HG03469 (cell line): ENCODE results near the gene NUPR1.
"Not testable (repeated sequence)": the region's sequence is repeated elsewhere in the genome, so short reads cannot be mapped to it uniquely, and the experiment has no call there.

Experiments
- ATAC-seq: cut with Tn5 transposase; IDR thresholded peaks from one replicate; pipeline ENCODE4 v1.9.1; 2021; ENCODE audit warnings: mild to moderate bottlenecking, moderate library complexity, moderate number of reproducible peaks; ENCODE audit not compliant: unreplicated experiment

Gene NUPR1, protein sequence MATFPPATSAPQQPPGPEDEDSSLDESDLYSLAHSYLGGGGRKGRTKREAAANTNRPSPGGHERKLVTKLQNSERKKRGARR

DNA sequence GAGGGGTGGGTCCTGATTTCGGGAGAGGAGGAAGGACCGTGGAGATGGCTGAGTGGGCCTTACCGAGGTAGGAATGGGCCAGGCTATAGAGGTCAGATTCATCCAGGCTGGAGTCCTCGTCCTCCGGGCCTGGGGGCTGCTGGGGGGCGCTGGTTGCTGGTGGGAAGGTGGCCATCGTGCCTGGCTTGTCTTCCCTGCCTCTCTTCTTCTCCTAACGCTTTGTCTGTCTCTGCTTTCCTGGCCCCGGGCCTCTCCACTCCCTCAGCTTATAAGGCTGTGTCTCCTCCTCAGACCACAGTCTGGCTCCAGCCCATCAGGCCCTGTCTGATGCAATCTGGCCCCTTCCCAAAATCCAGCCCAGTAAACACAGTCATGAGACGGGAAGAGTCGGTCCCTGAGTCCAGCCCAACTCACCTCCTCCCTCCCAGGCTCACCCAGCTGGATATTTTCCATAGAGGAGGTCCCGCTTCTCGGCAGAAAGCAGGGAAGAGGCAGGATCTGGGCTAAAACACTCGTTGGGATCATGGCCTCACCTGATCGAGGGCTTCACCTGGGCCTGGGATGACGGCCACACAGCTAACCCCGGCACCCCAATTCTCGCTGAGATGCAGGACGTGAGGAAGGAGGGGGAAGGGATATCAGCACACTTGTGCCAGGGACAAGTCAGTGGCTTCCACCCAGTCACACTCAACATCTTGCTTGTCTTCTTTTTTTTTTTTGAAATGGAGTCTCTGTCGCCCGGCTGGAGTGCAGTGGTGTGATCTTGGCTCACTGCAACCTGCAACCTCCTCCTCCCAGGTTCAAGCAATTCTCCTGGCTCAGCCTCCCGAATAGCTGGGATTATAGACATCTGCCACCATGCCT lies at the start of gene NUPR1:
NUPR1 (minus strand) TSS at position 242 of the 864 bp plus-strand sequence; CDS start at position 175, 67 bp downstream.
- no peak for ATAC-seq

DNA sequence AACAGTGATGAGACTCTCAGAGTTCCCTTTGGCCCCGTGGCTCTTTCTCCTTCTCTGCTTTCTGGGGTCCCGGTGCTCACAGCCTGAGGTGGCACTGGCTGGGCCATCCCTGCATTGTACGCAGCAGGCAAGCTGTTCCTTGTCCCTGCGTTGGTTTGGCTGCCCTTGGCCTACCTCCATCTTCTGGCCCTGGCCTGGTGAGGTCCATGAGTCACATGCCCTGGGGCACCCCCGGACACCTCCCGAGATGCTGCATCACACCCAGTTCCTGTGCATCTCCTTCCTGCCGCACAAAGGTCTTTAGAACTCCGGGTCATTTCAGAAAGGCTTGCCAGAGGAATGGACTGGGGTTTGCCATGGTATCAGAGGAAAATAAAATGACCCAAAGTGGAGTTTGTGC lies 48.6 kb upstream of the NUPR1 start:
- ATAC-seq = no peak

DNA sequence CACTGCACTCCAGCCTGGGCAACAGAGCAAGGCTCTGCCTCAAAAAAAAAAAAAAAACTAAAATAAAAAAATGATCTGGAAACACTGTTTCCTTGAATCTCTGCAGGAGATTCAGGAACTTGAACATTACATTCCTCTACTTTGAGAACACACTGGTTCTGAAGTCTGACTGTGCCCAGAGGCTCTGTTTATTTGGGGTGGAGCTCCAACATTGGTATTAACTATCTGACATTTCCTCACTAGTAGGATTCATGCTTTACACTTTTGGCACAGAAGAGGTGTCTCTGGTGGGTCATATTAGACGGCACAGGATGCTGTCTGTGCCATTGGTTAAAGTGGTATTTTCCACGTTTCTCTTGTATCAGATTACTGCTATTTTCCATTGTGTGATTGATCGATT lies 47.7 kb upstream of the NUPR1 start:
- no peak for ATAC-seq

DNA sequence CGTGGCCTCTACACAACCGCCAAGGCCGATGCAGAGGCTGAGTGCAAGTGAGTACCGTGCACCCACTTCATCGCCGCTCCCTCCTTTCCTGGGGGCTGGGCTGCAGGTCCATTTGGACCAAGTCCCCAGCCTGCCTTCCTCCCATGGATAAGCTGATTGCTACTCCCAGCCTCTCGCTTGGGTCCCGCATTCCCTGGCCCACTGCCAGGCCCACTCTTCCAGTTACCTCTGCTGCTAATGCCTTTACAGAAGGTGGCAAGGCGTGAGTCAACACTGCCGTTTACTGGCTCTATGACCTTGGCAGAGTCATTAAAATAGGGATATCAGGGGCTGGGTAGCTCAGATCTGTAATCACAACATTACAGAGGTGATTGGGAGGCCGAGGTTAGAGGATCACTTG lies 46.9 kb upstream of the NUPR1 start:
- ATAC-seq = no peak

DNA sequence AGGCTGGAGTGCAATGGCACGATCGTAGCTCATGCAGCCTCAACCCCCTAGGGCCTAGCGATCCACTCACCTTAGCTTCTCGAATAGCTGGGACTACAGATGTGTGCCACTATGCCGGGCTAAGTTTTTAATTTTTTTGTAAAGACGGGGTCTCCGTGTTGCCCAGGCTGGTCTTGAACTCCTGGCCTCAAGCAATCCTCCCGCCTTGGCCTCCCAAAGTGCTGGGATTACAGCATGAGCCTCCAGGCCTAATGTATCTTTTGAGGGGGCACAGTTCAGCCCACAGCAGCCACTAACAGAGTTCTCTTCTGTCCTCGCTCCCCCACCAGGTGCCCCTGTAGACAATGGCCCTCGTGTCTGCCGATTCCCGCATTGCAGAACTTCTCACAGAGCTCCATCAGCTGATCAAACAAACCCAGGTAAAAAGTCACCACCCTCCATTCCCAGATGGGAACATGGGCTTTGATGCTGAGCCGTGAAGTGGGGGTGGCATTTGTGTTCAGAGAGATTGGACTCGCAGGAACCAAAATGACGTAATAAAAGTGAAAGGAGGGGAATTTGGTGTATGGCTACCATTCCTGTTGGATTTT lies 42.0 kb upstream of the NUPR1 start:
- no peak for ATAC-seq

DNA sequence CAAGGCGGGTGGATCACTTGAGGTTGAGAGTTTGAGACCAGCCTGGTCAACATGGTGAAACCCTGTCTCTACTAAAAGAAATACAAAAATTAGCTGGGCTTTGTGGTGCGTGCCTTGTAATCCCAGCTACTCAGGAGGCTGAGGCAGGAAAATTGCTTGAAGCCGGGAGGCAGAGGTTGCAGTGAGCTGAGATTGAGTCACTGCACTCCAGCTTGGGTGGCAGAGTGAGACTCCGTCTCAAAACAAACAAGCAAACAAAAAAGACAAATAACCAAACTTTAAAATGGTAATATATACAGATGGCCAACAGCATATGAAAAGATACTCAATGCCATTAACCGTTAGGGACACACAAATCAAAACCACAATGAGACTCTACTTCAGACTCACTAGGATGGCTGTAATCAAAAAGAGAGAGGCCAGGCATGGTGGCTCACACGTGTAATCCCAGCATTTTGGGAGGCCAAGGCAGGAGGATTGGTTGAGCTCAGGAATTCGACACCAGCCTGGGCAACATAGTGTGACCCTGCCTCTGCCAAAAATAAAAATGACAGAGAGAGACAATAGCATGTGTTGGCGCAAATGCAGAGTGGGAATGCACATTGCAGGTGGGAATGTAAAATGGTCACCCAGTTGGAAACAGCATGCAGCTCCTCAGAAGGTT lies 36.8 kb upstream of the NUPR1 start:
- ATAC-seq = no peak

DNA sequence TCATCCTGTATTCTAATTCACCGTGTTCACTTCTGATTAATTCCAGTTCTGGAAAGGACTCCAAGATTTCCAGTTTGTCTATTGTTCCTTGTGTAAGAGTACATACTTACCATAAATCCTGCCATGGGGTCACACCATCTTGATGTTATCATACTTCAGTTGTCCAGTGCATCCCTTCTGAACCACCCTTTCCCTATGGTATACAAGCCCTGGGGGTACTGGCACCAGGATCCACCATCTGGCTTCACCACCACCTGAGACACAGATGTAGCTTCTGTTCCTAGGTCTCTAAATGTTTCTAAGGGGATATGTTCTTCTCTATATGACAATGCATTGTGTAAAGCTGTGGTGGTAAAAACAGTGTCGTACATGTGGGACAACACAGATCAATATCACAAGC lies 36.2 kb upstream of the NUPR1 start:
- ATAC-seq = no peak

DNA sequence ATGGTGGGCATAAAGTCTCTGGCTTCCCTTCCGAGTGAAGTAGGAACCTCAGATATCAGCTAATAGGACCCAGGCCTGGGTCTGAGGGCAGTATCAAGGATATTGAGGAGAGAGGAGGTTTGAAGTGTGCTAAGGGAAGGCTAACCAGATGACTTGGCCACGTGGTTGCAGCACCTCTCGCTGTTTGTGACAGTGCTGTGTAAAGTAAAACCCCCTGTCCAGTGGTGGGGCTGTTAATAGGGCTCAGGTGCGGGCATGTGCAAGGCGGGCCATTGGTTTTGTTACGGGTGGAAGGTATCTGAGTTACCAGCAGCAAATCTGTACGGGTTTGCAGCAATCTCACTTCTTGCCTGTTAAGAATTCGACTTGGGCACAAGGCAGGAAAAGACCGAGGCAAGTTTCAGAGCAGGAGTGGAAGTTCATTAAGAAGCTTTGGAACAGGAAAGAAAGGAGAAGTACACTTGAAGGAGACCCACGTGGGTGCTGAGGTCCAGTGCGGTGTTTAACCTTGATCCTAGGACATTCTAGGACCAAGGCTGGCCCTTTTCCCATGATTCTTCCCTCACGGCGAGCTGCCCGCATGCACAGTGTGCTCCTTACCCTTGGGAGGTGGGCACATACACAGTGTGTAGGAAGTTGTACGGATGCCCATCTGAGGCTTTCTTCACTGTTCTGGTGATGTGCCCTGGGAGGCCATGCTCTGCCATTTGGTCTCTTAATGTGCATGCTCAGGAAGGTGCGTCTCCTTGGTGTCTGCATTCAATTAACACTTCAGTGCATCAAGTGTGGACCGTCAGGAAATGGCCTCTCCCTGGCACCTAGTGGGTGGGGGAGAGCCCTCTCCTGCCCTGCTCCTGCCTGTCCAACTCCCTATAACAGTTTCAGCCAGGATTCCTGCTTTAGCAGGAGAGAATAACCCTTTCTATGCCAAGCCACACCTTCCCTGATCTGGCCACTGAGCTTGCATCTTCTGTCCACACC lies 35.3 kb upstream of the NUPR1 start:
- no peak for ATAC-seq

DNA sequence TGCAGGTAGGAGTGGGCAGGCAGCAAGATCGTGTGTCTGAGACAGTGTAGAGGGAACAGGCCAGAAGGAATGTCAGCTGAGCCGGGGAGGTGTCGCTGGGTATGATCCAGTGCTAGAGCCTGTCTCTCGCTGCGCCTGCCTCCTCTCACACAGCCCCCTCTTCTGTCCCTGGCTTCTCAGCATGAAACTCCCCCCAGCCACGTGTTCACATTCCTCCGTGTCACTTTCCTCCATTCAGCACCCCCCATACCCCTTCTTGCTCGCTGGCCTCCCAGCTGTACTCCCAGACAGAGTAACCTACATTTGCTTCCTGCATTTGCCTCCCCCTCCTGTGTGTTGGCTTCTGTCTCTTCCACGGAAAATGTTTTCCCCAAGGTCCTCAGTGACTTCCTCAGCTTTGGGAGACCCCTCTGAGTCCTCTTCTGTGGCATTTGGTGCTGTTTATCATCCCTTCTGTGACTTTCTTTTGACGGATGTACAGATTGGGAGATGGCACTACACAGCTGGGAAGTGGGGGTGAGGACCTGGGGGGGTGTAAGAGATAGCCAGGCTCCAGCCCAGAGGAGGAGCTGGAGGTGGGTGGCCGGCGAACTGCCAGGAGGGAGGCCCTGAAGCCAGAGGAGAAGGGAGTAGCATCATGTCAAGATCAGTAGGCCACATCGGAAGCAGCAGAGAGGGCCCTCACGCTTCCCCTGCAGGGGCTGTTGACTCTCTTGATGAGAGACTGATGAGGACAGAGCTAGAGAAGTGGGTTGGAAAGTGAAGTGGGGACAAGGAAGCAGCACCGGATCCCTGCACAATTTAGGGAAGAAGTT lies 34.1 kb upstream of the NUPR1 start:
- ATAC-seq = no peak

DNA sequence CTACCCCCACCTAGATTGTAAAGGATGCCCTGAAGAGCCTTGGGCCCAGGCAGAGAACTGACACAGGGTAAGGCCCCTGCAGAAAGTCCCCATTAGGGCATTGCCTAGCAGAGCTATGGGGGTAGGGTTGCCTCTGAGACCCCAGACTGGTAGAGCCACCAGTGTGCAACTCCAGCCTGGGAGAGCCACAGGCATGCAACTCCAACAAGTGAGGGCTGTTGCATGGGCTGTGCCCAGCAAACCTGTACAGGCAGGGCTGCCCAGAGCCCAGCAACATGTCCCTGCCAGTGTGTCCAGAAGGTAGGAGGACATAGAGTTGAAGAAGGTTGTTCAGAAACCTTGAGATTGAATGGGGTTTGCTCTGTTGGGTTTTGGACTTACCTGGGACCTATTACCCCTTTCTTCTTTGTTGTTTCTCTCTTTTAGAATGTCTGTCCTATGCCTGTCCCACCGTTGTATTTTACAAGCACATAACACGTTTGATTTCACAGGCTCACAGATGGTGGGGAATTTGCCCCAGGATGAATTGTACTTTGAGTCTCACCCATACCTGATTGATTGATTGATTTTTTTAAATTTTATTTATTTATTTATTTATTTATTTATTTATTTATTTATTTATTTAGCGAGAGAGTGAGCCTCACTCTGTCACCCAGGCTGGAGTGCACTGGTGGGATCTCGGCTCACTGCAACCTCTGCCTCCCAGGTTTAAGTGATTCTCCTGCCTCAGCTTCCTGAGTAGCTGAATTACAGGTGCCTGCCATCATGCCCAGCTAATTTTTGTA lies 31.4 kb upstream of the NUPR1 start:
- no peak for ATAC-seq

DNA sequence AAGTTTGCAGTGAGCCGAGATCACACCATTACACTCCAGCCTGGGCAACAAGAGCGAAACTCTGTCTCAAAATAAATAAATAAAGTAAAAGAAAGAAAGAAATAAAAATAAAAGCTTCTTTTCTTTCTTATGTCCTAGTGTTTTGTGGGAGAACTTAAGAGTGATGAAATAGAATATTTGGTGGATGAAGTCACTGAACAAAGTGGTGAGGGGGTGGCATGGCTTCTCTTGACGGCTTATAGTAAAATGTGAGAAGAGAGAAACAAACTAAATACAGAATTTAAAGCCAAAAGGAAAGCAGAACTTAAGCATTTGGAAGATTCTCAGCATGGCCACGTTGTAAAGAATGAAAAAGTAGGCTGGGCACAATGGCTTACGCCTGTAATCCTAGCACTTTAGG lies 30.2 kb upstream of the NUPR1 start:
- no peak for ATAC-seq

DNA sequence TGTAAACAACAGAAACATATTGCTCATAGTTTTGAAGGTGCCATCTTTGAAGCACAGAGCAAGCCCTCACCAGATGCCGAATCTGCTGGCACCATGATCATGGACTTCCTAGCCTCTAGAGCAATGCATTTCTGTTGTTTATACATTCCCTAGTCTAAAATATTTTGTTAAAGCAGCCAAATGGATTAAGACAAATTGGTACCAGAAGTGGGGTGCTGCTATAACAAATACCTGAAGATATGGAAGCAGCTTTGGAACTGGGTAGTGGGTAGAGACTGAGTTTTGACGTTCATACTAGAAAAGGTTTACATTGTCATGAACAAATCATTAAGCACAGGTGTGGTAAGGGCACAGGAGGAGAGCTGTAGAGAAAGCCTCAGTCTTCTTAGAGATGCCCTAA lies 28.5 kb upstream of the NUPR1 start:
- no peak for ATAC-seq

DNA sequence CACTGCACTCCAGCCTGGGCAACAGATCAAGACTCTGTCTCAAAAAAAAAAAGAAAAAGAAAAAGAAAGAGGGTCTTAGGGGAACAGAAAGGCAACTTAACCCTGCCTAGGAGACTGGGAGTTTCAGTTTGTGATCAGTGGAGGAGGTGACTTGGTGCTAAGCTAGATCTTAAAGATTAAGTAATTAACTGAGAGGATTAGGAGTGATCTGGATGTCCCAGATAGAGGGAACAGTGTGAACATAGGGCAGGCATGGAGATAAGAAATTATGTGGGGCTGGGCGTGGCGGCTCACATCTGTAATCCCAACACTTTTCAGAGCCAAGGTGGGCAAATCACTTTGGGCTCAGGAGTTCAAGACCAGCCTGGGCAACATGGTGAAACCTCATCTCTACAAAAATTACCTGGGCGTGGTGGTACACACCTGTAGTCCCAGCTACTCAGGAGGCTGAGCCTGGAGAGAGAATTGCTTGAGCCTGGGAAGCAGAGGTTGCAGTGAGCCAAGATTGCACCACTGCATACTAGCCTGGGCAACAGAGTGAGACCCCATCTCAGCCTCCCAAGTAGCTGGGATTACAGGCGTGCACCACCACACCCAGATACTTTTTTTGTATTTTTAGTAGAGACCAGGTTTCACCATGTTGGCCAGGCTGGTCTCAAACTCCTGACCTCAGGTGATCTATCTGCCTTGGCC lies 27.6 kb upstream of the NUPR1 start:
- not testable (repeated sequence) for ATAC-seq

DNA sequence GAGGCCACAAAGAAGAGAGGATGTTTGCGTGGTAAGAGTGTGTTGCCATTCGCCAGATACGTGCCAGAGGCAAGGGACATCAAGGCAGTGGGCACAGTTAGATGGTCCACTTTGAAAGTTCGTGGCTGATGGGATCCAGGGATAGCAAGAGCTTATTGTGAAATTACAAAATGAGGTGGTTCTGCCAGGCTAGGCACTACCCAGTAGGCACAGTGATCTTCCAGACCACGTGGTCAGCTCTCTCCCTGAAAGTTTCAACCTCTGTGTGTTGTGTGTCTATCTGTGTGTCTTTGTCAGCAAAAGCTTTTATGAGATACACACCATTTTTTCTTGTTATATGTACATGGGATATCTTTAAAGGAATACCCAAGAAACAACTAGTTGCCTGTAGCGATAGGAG lies 24.4 kb upstream of the NUPR1 start:
- no peak for ATAC-seq

DNA sequence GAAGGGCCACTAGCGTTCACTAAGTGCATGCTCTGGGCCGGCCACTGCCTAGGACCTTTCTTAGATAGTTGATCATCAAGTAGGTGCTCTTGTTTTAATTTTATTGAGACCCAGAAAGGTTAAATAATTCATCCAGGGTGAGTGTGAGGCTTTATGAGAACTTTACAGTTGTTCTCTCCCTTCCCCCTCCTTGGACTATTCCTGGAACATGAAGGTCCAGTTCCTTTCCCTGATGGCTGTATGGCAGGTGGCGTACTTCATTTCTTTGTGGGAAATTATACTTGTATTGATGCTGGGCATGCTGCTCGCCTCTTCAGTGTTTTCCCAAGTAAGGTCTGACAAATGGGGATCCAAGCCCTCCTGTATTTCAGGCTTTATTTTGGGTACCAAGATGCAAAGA lies 23.4 kb upstream of the NUPR1 start:
- no peak for ATAC-seq

DNA sequence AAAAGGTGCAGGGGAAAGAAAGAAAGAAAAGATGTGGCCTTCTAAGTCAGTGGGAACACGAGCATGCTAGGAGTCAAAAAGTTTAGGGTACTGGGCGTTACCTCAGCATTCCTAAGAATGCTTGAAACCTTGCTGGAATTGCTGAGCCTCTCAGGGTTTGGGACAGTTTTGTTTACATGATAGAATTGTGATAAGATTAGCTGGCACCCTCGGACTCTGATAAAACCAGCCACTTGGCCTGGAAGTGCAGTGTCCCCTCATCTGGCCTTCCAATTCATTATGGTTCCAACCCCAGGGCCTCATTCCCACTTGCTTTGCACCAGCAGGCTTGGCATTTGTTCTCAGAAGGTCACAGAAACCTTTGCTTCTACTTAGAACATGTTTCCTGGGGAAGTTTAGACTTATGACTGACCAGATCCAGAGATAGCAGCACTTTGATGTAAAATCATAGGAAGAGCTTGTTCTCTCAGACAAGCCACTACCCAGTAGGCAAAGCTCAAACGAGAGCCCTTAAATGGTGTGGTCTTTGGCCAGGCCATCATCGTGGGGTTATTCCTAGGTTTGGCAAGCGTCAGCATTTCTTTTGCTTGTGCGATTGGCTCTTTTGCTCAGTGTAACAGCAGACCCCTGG lies 22.9 kb upstream of the NUPR1 start:
- ATAC-seq = no peak

DNA sequence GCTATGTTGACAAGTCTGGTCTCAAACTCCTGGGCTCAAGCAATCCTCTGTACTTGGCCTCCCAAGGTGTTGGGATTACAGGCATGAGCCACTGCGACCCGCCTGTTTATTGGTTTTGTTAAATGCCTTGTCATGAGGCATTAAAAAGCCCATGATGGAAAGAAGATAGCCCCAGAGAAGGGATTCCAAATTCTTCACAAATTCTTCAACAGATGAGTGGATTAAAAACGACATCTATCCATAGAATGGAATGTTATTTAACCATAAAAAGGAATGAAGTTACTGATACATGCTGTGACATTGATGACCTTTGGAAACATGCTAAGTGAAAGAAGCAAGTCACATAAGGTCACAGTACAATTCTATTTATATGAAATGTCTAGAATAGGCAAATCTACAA lies 19.7 kb upstream of the NUPR1 start:
- no peak for ATAC-seq

DNA sequence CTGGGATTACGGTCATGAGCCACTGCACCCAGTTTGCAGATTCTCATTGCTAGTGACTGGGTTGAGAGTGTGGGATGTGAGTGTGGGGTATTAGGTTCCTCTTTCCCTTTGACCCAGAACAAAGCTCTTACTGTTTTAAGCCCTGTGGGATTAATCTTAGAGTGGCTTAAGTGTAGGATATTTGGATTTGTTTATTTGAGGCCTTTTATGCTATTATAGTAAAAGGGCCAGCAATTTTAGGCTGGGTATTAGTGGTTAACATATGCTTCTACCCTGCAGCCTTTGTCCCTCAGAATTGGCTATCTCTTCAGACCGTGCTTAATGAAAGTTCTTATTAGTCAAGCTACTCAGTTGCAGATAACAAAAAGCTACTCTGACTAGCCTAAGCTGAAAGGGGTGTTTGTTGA lies 18.1 kb upstream of the NUPR1 start:
- ATAC-seq = no peak
